ENCODE results near the gene CERS4.

- no peak for TF ChIP-seq EZH2 (optimal IDR thresholded peaks at IDR 0.05; ENCODE audit: low read depth, low read length)
- no peak for TF ChIP-seq CTCF (IDR thresholded peaks at IDR 0.05; ENCODE audit: low read length)
- no peak for TF ChIP-seq EZH2phosphoT487 (IDR thresholded peaks at IDR 0.05; ENCODE audit: low read length)
These were observed 95.9 kb downstream of the CERS4 start for GRCh38 chr19:8304841-8305621.

Data from MM.1S (cell line).